HEK293T (cell line): ENCODE measurements around the gene LRRC8E.

Source experiments
- BHLHE40 ChIP-seq: fragments of 450-650 bp; IDR thresholded peaks from 2 replicates; pipeline ENCODE4 v1.6.1; 2016; ENCODE audit warnings: mild to moderate bottlenecking, moderate library complexity, borderline replicate concordance
- ELF4 ChIP-seq: fragments of 450-650 bp; IDR thresholded peaks from 2 replicates; pipeline ENCODE4 v1.6.1; 2017; ENCODE audit warnings: antibody characterized with exemption
- FOXK2 ChIP-seq: fragments of 450-650 bp; IDR thresholded peaks from 2 replicates; pipeline ENCODE4 v1.6.1; 2016; ENCODE audit warnings: mild to moderate bottlenecking
- FOXM1 ChIP-seq: fragments of 450-650 bp; IDR thresholded peaks from 2 replicates; pipeline ENCODE4 v1.6.1; 2017; ENCODE audit warnings: mild to moderate bottlenecking, borderline replicate concordance
- HDGF ChIP-seq: fragments of 450-650 bp; IDR thresholded peaks from 2 replicates; pipeline ENCODE4 v1.6.1; 2017; ENCODE audit warnings: antibody characterized with exemption, borderline replicate concordance
- LEF1 ChIP-seq: fragments of 450-650 bp; IDR thresholded peaks from 2 replicates; pipeline ENCODE4 v1.6.1; 2017; ENCODE audit warnings: mild to moderate bottlenecking, borderline replicate concordance
- NFRKB ChIP-seq: fragments of 450-650 bp; IDR thresholded peaks from 2 replicates; pipeline ENCODE4 v1.6.1; 2016; ENCODE audit warnings: mild to moderate bottlenecking, moderate library complexity
- SP1 ChIP-seq: fragments of 450-650 bp; IDR thresholded peaks from 2 replicates; pipeline ENCODE4 v1.6.1; 2017
- TARDBP ChIP-seq: fragments of 450-650 bp; IDR thresholded peaks from 2 replicates; pipeline ENCODE4 v1.6.1; 2016
- ZNF384 ChIP-seq: fragments of 450-650 bp; IDR thresholded peaks from 2 replicates; pipeline ENCODE4 v1.6.1; 2016

DNA sequence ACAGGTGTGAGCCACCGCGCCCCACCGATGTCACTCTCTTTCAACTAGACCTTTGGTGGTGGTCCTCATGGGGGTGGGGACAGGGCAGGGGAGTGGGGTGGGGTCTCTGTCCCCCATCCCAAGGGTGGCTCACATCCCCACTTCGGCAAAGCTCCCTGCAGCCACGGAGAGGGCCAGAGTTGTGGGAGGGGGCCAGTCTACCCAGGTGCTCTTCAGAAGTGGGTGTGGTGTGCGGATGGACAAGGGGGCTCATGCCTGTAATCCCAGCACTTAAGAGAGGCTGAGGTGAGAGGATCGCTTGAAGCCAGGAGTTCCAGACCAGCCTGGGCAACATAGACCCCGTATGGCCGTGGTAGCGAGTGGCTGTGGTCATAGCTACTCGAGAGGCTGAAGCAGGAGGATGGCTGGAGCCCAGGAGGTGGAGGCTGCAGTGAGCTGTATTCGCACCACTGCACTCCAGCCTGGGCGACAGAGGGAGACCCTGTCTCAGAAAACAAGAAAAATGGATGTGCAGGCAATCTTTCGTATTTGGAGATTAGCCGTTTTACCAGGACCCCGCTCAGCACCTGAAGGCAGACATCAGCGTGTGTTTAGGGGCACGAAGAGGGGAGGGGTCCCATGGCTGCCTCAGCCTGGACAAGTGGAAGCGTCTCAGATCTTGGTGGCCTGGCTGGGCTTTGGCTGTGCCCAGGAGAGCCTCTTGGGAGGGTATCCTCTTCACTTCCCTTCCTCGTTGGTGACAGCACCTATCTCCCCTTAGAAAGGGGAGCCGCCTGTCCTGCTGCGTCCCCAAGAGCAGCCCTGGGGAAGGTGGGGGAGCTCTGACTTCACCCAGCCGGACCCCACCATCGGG lies 27.2 kb downstream of the LRRC8E start:
- TF ChIP-seq SP1 (no peak), LEF1 (no peak), BHLHE40 (no peak), FOXK2 (no peak), NFRKB (no peak), ZNF384 (no peak), TARDBP (no peak), HDGF (no peak), FOXM1 (no peak), ELF4 (no peak)
